ENCODE data around the gene CNFN.

The CNFN gene

GRCh38 chr19:42389899-42390298, at the start of gene CNFN:
Gene CNFN (minus strand): TSS chr19:42390297. CDS start chr19:42389037, 1,260 bp downstream.
- no peak within 1 kb of the TSS for H3K4me3 ChIP-seq (ENCODE audit: low read depth, low read length)
- no peak for TF ChIP-seq CTCF (IDR thresholded peaks at IDR 0.05; ENCODE audit: low read depth, low read length, missing control alignments)
- DNase-seq (ENCODE audit: low read depth), result no peak

- DNase-seq (ENCODE audit: low read depth), result no peak
- TF ChIP-seq CTCF (IDR thresholded peaks at IDR 0.05; ENCODE audit: low read depth, low read length, missing control alignments), result no peak
- no peak overlapping the region for H3K4me3 ChIP-seq (ENCODE audit: low read depth, low read length)
Observed at GRCh38 chr19:42436006-42436405, 45.9 kb upstream of the CNFN start.

DNA sequence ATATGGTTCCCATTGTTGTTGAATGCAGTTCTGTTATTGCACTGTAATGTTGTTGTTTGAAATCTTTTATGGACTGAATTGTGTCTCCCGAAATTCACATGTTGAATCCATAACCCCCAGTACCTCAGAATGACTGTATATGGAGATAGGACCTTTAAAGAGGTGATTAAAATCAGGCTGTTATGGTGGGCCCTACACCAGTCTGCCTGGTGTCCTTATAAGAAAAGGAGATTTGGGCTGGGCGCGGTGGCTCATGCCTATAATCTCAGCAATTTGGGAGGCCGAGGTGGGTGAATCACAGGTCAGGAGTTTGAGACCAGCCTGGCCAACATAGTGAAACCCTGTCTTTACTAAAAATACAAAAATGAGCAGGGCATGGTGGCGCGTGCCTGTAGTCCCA, 45.2 kb upstream of the CNFN start:
- DNase-seq (ENCODE audit: low read depth), result no peak

GRCh38 chr19:42433503-42434260, 43.6 kb upstream of the CNFN start:
- no peak for DNase-seq (ENCODE audit: low read depth)
- peak; percentile 94 for TF ChIP-seq CTCF (IDR thresholded peaks at IDR 0.05; ENCODE audit: low read depth, low read length, missing control alignments)
- H3K4me3 ChIP-seq (ENCODE audit: low read depth, low read length), result no peak overlapping the region

More for the DNA sequence above, 45.2 kb upstream of the CNFN start:
- no peak for TF ChIP-seq CTCF (IDR thresholded peaks at IDR 0.05; ENCODE audit: low read depth, low read length, missing control alignments)
- H3K4me3 ChIP-seq (ENCODE audit: low read depth, low read length), result no peak overlapping the region

- H3K4me3 ChIP-seq (ENCODE audit: low read depth, low read length), result no peak overlapping the region
- no peak for DNase-seq (ENCODE audit: low read depth)
- TF ChIP-seq CTCF (IDR thresholded peaks at IDR 0.05; ENCODE audit: low read depth, low read length, missing control alignments), result no peak
Observed at GRCh38 chr19:42431486-42431885, 41.4 kb upstream of the CNFN start.

DNA sequence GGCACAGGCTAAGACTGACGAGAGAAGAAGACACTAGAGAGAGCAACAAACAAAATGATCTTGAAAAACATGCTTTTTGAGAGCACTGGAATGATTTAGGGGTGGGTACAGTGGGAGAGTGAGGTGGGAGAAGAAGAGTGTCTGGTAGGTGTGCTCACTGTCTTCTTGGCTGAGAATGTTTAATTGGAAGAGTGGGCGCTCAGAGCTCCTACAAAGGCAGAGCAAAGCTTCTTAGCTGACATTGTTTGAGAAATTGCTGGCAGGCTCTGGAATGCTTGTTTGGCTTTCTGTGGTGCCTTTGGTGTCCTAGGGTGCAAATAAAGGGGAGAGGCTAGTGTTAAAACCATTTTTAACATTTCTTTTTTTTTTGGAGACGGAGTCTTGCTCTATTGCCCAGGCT, 38.6 kb upstream of the CNFN start:
- no peak for DNase-seq (ENCODE audit: low read depth)
- no peak overlapping the region for H3K4me3 ChIP-seq (ENCODE audit: low read depth, low read length)
- no peak for TF ChIP-seq CTCF (IDR thresholded peaks at IDR 0.05; ENCODE audit: low read depth, low read length, missing control alignments)

DNA sequence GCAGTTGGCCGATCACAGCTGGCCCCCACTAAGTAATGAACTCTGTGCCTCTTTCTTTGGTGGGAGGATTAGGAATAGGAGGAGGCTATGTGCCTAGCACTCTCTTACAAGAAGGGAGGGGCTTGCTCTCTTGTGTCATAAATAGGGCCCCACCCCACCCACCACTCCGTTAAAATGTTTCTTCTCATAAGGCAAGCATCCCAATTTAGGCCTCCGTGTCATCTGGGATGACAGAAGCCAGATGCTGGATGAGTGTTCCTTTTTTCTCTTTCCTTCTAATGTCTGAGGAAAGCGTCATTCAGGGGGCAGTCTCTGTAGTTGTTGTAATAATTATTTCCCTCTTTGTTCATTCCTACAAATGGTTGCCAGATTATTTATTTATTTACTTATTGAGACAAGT, 37.2 kb upstream of the CNFN start, which contains the start of gene LIPE:
Gene LIPE (minus strand): TSS at position 76 of the 400 bp plus-strand sequence. CDS start 239 bp downstream, outside the sequence.
- no peak for DNase-seq (ENCODE audit: low read depth)
- no peak within 1 kb of the TSS for H3K4me3 ChIP-seq (ENCODE audit: low read depth, low read length)
- no peak for TF ChIP-seq CTCF (IDR thresholded peaks at IDR 0.05; ENCODE audit: low read depth, low read length, missing control alignments)
